ENCODE data around the gene CDH4.

Gene CDH4

DNA sequence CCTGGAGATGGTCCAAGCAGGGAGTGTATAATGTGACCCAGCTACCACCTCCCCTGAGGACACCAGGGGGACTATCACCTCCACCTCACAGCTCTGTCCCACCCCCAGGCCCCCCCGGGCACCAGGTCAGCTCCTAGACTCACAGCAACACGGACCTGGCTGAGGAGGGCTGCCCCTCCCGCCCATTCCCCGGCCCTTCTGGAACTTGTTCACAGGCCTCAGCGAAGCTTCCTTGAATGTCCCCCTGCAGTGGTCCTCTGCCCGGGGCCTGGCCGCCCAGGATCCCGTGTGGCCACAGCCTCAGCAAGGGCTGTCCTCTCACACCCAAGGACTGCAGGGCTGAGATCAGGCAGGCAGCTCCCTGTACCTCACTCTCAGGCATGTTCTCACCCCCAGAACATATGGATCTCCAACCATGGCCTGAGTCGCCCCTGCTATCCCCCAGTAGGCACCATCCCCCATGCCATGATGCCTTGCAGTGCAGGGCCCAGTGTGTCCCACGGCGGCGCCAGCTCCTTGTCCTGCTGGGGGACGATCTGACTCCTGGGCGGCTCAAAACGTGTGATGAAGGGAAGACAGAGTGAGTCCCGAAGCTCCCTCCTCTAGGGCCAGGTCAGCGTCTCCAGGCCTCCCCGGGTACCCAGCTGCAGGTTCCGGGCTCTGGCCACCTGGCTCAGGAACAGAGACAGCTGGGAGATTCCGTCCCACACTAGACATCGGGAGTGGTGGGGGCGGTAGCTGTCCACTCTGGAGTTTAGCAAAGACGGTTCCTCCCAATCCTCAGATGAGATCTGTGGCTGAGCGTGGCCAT, 655.2 kb downstream of the CDH4 start:
- TF ChIP-seq ZFX (IDR thresholded peaks at IDR 0.05) (no peak), CTCF (conservative IDR thresholded peaks at IDR 0.05) (no peak)
- H3K27ac ChIP-seq = no peak overlapping the region

DNA sequence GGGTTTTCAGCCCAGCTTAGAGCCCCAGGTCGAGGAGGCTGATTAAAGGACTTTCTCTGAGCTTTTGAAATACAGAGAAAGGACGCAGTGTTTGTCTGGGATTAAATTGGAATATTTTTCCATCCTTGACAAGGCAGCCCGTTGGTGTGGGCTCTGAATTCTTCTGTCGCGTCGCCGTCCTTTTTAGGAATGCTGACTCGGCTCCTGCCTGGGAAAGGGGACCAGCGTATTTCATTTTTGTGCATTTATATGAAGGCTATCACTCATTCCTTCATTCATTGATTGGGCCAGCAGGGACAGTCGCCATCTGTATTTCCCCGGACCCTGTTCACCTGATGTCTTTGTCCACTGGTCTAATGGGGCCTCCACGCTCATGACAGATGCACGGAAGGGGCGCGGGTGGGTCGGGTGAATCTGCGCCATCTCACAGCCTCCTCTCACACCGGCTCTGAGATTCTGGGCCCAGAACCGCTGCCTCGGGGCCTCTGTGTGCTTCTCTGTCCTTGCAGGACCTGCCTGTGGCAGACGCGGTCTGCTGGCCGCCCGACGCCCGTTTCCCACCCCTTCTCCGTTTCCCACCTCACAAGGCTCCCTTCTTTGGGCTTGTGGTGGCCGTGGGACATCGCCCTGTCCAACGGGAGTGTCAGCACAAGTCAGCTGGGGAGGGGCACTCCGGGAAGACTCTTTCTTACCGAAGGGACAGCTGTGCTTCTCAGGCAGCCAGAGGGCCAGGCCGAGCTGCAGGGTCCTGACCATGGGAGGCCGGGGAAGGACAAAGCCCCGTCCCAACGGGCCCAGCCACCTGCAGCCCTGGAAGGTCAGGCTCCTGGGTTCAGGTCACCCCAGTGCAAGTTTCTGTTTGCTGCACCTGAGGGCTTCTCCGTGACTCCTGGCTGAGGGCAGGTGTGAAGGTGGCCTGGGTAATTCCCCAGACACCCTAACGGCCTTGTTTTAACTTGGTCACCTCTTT, 656.3 kb downstream of the CDH4 start:
- TF ChIP-seq ZFX (IDR thresholded peaks at IDR 0.05) (no peak), CTCF (conservative IDR thresholded peaks at IDR 0.05) (no peak)
- H3K27ac ChIP-seq = no peak overlapping the region

DNA sequence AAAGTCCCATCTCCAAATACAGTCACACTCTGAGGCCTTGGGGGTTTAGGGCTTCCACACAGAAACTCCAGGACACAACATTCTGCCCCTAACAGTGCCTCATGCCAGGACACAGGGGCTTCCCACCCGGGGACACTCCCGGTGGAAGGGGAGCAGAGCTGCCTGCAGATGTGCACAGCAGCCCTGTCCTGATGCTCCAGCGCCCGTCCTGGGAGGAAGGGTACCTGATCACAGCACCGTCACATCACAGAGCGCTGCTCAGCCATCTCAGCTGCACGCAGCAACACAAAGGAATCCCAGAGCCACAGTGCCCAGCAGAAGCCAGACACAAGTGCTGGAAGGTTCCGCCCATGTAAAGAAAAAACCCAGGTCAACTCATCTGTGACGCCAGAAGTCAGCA, 657.0 kb downstream of the CDH4 start:
- TF ChIP-seq ZFX (IDR thresholded peaks at IDR 0.05) (no peak), CTCF (conservative IDR thresholded peaks at IDR 0.05) (no peak)
- H3K27ac ChIP-seq = no peak overlapping the region

DNA sequence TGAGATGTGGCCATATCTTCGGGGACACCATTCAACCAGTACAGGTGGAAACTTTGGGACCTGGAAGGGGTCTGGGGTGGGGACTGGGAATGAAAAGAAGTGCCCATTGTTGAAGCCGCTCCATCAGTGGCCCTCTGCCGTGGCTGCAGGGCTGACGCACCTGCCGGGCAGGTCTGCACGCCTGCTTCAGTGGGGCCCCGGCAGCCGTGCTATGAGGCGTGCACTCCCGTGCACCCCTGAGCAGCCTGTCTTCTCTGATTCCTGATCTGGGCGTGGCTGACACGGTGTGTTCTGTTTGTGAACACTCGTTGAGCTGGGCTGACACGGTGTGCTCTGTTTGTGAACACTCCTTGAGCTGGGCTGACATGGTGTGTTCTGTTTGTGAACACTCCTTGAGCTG, 657.8 kb downstream of the CDH4 start:
- H3K27ac ChIP-seq = no peak overlapping the region
- TF ChIP-seq ZFX (IDR thresholded peaks at IDR 0.05) = no peak
- no peak for TF ChIP-seq CTCF (conservative IDR thresholded peaks at IDR 0.05)

- TF ChIP-seq ZFX (IDR thresholded peaks at IDR 0.05) (no peak), CTCF (conservative IDR thresholded peaks at IDR 0.05) (no peak)
- no peak overlapping the region for H3K27ac ChIP-seq
Measured at GRCh38 chr20:61911824-61912223, 659.8 kb downstream of the CDH4 start.

GRCh38 chr20:61912665-61913422, 660.8 kb downstream of the CDH4 start:
- TF ChIP-seq ZFX (IDR thresholded peaks at IDR 0.05) = no peak
- no peak for TF ChIP-seq CTCF (conservative IDR thresholded peaks at IDR 0.05)
- H3K27ac ChIP-seq = no peak overlapping the region

Measured in C4-2B (cell line).